Stimulated activated CD8-positive, alpha-beta memory T cell treated with anti-CD3 and anti-CD28 coated beads, Interleukin-12 subunit alpha, Interleukin-12 subunit beta, amount 100 ng/mL, for 4 hours (primary cell): ENCODE measurements around the gene SNX6.
"Not testable (repeated sequence)": the region's sequence is repeated elsewhere in the genome, so short reads cannot be mapped to it uniquely, and the experiment has no call there.

Experiments used
- DNase-seq: peaks from one replicate; pipeline ENCODE4 v3.0.0-alpha.2; 2020; ENCODE audit warnings: low read depth

The SNX6 gene

GRCh38 chr14:34521071-34521470, 108.9 kb downstream of the SNX6 start:
- not testable (repeated sequence) for DNase-seq

GRCh38 chr14:34520304-34520970, 109.5 kb downstream of the SNX6 start:
- DNase-seq = not testable (repeated sequence)
